NCI-H1694 treated with DMSO at 0.1 percent for 48 hours (cell line): ENCODE results near the gene ANO9.
"Not testable (repeated sequence)": the region's sequence is repeated elsewhere in the genome, so short reads cannot be mapped to it uniquely, and the experiment has no call there.

ENCODE experiments used
- DNase-seq: peaks from one replicate; lab custom pipeline; 2025; lab: John Stamatoyannopoulos, UW

Gene ANO9

GRCh38 chr11:433641-434040, 8.2 kb downstream of the ANO9 start:
- DNase-seq = no peak

DNA sequence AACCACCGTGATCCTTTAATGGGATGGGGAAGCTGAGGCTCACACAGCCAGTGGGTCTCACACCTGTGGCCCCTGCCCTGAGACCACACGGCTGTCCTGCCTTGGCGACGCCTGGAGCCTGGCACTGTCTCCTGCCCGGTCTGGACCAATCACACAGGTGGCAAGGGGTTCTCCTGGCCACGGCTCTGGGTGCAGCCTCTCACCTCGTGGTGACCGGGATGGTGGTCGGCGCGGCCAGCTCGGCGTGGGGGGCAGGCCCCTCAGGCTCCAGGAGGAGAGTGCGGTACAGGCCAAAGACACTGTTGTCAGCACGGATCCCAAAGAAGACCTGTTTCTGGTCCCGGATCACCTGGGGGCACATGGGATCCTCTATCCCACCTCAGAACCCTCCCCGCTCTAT, 8.7 kb downstream of the ANO9 start:
- no peak for DNase-seq

GRCh38 chr11:432501-433100, 9.2 kb downstream of the ANO9 start:
- DNase-seq = no peak

DNA sequence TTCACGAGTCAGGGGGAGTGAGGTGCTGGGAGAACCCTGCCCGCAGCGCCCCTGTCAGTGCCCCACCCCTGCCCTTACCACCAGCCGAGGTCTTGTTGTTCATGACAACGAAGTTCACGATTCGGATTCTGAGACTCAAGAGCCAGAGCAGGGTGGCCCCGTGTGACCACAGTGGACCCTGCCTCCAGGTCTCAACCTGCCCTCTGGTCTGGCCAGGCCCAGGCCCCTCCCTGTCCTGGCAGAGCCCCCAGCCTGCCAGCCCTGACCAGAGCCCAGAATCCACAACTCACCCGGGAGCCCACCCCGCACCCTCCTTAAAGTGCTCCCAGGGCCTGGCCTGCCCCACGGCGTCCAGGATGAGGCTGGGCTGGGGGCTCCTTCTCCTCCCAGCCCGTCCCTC, 9.9 kb downstream of the ANO9 start:
- no peak for DNase-seq

DNA sequence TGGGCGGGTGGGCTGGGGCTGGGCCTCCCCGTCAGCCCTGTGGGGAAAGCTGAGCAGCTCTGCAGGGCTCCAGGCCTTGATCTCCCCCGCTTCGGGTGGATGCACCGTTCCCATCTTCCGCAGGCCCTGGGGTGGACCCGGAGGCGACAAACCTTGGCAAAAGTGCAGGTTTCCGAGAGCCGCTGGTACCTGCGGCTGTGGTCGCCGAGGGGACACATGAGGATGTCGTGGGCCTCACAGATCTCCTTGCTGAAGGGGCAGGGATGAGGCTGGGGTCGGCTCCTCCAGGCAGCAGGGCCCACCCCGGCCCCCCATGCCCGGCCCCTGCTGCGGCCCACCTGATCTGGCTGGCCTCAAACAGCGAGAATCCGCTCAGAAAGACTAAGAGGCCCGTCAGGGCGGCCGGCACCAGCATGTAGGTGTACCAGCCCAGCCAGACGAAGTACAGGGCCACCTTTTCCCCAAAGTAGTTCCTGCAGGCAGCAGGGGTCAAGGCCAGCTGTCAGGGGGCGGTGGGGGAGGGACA, 11.8 kb downstream of the ANO9 start:
- no peak for DNase-seq

DNA sequence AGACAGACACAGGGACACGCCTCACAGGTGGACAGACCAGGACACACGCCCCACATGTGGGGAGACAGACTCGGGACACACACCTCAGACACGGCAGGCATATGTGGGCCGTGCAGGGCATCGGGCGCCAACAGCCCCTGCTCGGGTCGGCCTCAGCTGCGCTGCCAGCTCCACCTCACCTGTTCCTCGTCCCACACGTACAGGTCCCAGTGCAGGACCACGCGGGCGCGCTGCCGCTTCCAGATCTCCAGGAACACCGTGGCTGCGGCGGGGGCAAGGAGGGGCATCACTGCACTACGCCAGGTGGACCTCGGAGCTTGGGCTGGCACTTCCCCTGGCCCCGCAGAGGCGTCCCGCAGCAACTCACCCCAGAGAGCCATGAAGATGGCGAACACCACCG, 12.4 kb downstream of the ANO9 start:
- DNase-seq = no peak

- no peak for DNase-seq
Measured at GRCh38 chr11:428295-428694, 13.5 kb downstream of the ANO9 start.

DNA sequence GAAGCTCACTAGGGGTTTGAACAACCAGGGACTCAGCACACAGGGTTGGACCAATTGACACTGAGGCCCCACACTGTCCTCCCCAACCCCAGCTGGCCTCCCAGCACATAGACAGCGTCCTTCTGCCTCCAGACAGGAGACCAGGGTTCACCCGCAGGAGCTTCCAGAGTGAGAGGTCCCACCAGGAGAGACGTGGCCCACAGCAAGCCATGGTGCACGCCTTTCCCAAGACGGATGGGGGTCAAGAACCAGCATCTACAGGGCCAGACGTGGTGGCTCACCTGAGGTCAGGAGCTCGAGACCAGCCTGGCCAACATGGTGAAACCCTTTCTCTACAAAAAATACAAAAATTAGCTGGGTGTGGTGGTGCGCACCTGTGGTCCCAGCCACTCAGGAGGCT, 15.0 kb downstream of the ANO9 start:
- DNase-seq = no peak

DNA sequence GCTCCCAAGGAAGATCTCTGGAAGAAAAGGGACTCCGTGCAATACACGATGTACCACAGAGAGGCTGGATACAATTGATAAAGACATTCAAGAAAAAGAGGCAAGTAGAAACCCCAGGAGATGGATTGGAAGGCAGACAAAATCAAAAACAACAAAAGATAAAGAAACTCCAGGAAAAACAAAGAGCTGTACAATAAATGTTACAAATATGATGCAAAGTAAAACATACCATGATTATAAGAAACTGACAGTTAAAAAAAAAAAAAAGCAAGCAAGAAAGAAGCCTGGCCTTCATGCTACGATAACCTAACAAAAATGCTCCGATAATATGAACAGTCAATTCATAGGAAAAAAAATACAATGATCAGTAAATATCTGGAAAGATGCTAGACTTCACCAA, 16.5 kb downstream of the ANO9 start:
- DNase-seq = no peak

DNA sequence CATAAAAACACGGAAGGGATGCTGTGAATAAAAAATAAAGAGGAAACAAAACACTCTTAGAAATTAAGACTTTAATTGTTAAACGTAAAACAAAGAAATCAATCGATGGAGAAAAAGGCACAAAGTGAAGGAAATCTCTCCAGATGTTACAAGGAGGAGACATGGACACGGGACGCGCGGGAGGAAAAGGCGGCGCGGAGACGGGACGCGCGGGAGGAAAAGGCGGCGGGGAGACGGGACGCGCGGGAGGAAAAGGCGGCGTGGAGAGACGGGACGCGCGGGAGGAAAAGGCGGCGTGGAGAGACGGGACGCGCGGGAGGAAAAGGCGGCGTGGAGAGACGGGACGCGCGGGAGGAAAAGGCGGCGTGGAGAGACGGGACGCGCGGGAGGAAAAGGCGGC, 17.0 kb downstream of the ANO9 start:
- DNase-seq = not testable (repeated sequence)

GRCh38 chr11:424232-424631, 17.6 kb downstream of the ANO9 start:
- DNase-seq = no peak

- no peak for DNase-seq
Measured at GRCh38 chr11:422249-422656, 19.6 kb downstream of the ANO9 start.

- DNase-seq = no peak
Measured at GRCh38 chr11:420911-421321, 20.9 kb downstream of the ANO9 start.

DNA sequence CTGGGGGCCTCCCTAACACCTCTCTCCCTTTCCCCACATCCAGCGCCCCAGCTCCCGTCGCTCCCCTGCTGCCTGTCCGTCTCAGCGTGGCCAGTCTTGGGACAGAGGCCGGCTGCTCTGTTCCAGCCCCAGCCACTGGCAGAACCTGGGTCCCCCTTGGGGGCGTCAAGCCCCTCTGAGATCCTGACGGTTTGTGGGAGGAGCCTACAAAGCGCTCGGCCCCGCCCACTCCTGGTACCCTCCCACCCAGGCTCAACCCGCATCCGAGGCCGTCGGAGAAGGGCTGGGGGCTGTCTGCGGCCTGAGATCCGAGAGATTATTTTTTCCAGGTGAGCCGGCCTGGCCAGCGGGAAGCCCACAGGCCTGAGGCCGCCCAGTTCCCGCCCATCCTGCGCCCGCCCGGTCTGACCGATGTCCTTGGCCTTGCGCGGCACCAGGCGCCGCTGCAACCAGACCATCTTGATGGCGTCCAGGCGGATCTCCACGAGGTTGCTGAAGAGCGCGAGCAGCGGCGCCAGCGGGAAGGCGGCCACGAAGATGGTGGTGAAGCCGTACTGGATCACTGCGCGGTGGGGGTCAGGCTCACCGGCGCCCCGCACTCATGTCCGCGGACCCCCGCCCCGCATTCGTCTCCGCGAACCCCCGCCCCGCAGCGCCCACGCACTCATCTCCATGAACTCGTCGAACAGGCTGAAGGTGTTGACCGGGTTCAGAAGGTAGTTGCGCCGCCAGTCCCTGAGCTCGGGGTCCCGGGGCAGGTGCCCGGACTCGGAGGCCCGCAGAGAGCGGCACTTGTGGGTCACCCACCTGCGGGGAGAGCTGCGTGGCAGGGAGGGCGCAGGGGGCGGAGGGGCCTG, 21.5 kb downstream of the ANO9 start:
- no peak for DNase-seq

DNA sequence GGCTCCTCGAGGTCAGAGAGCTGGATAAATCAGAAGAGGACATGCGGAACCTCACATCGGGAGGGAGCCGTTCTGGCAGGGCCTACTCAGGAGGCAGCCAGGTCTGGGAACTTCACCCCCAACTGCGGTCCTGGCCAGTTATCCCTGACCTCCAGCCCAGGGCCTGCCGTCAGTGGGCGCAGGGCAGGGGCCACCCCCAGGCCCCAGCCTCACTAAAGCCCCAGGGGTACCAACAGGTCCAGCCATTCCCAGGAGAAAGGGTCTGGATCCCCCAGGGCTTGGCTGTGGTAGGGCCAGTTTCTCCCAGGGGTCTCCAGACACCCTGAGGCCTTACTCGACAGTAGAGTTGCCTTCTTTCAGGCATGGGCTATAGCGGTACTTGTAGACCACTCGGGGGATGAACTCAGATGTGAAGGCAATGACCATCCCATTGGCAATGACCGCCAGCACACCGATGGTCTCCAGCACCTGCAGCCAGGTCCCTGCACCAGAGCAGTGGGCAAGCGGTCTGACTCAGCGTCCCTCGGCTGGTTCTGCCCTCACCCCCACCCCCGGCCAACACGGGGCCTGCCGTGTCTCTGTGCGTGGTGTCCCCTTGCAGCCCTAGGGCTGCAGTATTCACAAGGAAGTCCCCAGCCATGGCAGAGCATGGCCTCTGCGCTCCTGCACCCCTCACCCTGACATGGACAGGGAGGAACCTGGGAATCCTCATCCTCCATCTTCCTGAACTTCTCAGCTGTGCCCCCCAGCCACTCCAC, 22.4 kb downstream of the ANO9 start:
- DNase-seq = no peak

DNA sequence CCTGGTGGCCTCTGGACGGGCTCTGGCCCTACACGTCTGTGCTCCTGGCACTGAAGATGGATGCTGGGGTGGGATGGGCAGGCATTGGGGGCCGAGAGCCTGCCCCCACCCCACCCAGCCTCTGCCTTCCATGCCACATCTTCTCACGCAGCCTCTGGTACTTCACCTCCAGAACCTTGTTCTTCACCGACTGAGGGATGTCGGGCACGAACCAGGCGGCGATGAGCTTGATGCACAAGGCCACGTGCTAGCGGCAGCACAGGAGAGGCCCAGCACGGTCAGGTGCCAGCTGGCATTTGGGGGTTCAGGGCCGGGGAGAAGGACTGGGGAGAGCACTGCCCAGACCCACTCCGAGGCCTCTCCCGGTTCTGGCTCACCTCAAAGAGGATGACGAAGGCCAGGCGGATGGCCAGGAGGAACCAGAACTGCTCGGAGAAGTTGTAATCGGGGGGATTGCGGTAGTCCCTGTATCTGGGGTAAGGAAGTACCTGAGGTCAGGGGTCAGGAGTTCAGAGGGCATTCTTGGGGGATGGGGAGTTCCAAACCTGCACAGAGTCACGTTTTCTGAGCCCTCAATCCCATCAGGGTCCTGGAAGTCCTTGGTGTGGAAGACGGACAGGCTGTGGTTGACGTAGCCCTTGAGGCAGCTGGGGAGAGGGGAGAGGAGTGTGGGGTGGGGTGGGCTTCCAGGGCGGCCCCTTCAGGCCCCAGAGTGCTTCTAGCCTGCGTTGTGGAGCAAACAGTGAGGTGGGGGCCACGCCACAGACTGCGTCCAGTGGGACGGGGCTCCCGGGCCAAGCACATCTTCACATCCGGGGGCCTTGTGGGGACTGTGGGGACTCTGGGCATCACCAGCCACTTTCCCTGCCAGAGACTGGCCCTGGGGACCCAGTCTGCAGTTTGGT, 23.2 kb downstream of the ANO9 start:
- no peak for DNase-seq

- no peak for DNase-seq
Measured at GRCh38 chr11:417652-418342, 24.0 kb downstream of the ANO9 start.

DNA sequence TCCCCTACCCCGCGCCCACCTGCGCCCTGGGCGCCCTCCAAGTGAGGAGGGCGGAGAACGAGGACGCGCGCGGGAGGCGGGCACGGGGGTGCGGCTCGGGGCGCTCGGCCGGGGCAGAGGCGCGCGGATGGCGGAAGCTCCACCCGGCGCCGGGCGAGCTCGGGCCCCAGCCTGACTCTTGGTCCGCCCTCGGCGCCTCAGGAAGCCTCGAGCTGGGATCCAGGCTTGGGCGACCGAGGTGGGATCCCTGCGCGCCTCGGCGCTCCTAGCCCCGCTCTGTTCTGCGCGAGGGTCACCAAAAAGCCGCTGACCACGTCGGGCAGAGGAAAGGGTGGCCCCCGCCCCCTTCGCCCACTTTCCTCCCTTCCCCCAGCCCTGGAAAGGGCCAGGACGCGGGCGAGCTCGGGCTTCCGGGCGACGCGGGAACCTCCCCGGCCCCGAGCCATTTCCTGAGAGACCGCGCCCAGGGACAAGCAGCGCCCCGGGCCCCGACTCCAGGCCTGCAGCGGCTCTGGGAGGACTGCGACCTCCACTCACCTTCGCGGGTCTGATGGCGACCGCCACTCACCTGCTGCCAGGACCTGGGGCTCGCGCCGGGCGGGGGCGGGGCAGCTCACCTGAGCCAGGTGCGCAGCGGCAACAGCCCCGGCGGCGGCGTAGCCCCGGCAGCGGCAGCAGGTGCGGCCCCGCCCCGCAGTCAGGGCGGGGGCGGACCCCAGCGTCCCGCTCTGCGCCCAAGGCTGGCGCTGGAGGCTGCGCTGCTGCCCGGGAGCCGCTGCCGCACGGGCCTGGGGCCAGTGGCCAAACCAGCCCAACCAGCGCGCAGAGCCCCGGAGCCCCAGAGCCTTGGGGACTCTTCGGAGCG, 24.8 kb downstream of the ANO9 start:
- DNase-seq = no peak

DNA sequence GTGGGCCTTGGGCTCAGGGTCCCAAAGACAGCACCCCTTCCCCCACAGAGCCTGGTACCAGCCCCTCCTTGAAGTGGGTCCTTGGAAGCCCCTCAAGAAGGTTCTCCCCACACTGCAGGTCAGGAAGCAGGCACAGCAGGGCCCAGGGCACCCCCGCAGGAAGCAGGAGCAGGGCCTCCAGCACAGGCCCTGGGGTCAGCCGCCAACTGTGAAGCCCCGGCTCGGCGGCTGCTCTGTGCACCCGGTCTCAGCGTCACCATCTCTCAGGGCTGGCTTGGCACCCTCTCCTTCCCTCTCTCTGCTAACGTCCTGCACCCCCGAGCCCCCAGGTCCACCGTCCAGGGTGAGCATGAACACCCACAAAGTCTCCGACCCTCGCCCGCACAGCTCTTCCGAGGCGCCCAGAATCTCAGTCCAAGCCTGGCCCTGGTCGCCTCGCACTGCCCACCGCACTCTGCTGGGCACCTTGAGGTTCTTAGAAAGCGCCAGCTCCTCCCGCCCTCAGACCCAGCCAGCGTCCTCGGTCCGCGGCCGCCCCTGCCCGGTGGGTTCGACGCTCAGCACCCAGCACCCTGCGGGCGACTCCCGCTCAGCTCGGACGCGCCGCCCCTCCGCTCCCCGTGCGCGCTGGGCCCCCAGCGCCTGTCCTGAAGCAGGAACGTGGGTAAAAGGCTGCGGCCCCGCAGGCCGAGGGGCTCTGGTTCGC, 25.6 kb downstream of the ANO9 start:
- DNase-seq = no peak
